ENCODE measurements around the gene NHERF2.

Gene NHERF2

GRCh38 chr16:2056077-2056476 is 29.4 kb downstream of the NHERF2 start:
- no peak overlapping the region for H3K23ac ChIP-seq (ENCODE audit: low read length in 2 of 2)
- H3K36me3 ChIP-seq (ENCODE audit: control insufficient read depth in 1 of 2, insufficient read depth in 2 of 2, low read depth in 1 of 2, low read length in 2 of 2): peaks cover 74 to 84% of the 10 kb centered on the region in 2 experiments
- H3K4me3 ChIP-seq (ENCODE audit: insufficient read depth in 1 of 2, low read depth in 1 of 2, low read length in 2 of 2): no peak overlapping the region
- H3K27ac ChIP-seq (ENCODE audit: low read length, poor library complexity, severe bottlenecking): no peak overlapping the region
- H3K4ac ChIP-seq (ENCODE audit: low read depth in 1 of 2, low read length in 2 of 2): no peak overlapping the region
- H3K9ac ChIP-seq (ENCODE audit: low read length): no peak overlapping the region
- no peak overlapping the region for H4K91ac ChIP-seq (ENCODE audit: low read length)
- no peak overlapping the region for H3K18ac ChIP-seq (ENCODE audit: low read depth in 1 of 2, low read length in 2 of 2)
- no peak overlapping the region for H2AFZ ChIP-seq (ENCODE audit: low read depth, low read length)
- WGBS: 87% methylated on average over 15 of the region's 15 CpGs
- no peaks in the 10 kb centered on the region for H3K9me3 ChIP-seq (ENCODE audit: control insufficient read depth, low read length)
- H2BK5ac ChIP-seq (ENCODE audit: low read depth, low read length, poor library complexity, severe bottlenecking): no peak overlapping the region
- no peak overlapping the region for H3K4me2 ChIP-seq (ENCODE audit: low read length, poor library complexity, severe bottlenecking)
- H3K4me1 ChIP-seq (ENCODE audit: control insufficient read depth, insufficient read depth, low read depth, low read length): peaks cover 52% of the 10 kb centered on the region
- no peak overlapping the region for H2BK12ac ChIP-seq (ENCODE audit: low read length in 2 of 2)
- no peak overlapping the region for H4K8ac ChIP-seq (ENCODE audit: low read length)
- H2BK15ac ChIP-seq (ENCODE audit: low read depth, poor library complexity, severe bottlenecking): no peak overlapping the region
- no peaks in the 10 kb centered on the region for H3K27me3 ChIP-seq (ENCODE audit: control insufficient read depth in 1 of 2, insufficient read depth in 1 of 2, low read length in 2 of 2)
- DNase-seq: no peak
- H3K79me1 ChIP-seq (replicated peaks; ENCODE audit: low read length, poor library complexity, severe bottlenecking): peaks cover 32% of the 10 kb centered on the region
- no peak overlapping the region for H2AK5ac ChIP-seq (ENCODE audit: low read length, severe bottlenecking)
- no peak overlapping the region for H2BK120ac ChIP-seq (ENCODE audit: low read depth, low read length)
- H3K14ac ChIP-seq (ENCODE audit: low read length in 2 of 2): no peak overlapping the region

DNA sequence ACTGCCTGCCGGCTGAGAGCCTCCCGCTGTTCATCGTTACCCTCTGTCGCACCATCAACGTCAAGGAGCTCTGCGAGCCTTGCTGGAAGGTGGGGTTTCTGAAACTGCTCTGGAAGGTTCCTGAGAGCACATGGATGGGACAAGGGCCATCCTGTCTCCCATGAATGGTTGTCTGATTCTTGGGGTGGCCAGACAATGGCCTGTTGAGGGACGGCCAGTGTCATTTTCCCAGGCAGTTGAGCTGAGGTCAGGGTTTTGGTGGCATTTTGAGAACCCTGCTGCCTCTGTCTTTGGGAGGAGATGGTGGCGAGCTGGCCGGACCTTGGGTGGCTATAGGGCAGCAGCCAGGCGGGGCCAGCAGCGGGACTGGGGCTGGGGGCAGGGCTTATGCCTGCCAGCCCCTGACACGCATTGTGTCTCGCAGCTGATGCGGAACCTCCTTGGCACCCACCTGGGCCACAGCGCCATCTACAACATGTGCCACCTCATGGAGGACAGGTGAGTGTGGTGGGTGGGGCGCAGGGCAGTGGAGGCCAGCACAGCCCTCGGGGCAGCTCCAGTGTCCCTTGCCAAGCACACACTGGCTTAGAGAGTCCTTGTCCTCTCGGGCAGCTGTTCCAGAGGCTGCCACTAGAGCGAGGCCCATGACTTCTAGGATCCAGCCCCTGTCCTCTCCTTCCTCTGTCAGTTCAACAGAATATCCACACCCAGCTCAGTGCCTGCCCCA is 30.1 kb downstream of the NHERF2 start:
- no peak for DNase-seq
- H2BK5ac ChIP-seq (ENCODE audit: low read depth, low read length, poor library complexity, severe bottlenecking): no peak overlapping the region
- no peak overlapping the region for H3K18ac ChIP-seq (ENCODE audit: low read depth in 1 of 2, low read length in 2 of 2)
- no peaks in the 10 kb centered on the region for H3K27me3 ChIP-seq (ENCODE audit: control insufficient read depth in 1 of 2, insufficient read depth in 1 of 2, low read length in 2 of 2)
- H2BK12ac ChIP-seq (ENCODE audit: low read length in 2 of 2): no peak overlapping the region
- peaks cover 69 to 84% of the 10 kb centered on the region in 2 experiments for H3K36me3 ChIP-seq (ENCODE audit: control insufficient read depth in 1 of 2, insufficient read depth in 2 of 2, low read depth in 1 of 2, low read length in 2 of 2)
- no peak overlapping the region for H3K9ac ChIP-seq (ENCODE audit: low read length)
- H3K4me3 ChIP-seq (ENCODE audit: insufficient read depth in 1 of 2, low read depth in 1 of 2, low read length in 2 of 2): no peak overlapping the region
- H3K79me1 ChIP-seq (replicated peaks; ENCODE audit: low read length, poor library complexity, severe bottlenecking): peaks cover 31% of the 10 kb centered on the region
- H3K14ac ChIP-seq (ENCODE audit: low read length in 2 of 2): no peak overlapping the region
- peaks cover 52% of the 10 kb centered on the region for H3K4me1 ChIP-seq (ENCODE audit: control insufficient read depth, insufficient read depth, low read depth, low read length)
- H2AFZ ChIP-seq (ENCODE audit: low read depth, low read length): no peak overlapping the region
- no peak overlapping the region for H3K23ac ChIP-seq (ENCODE audit: low read length in 2 of 2)
- no peak overlapping the region for H3K4me2 ChIP-seq (ENCODE audit: low read length, poor library complexity, severe bottlenecking)
- H3K9me3 ChIP-seq (ENCODE audit: control insufficient read depth, low read length): no peaks in the 10 kb centered on the region
- H2BK120ac ChIP-seq (ENCODE audit: low read depth, low read length): no peak overlapping the region
- H2BK15ac ChIP-seq (ENCODE audit: low read depth, poor library complexity, severe bottlenecking): no peak overlapping the region
- H4K8ac ChIP-seq (ENCODE audit: low read length): no peak overlapping the region
- WGBS: 93% methylated on average over 19 of the region's 19 CpGs
- no peak overlapping the region for H3K4ac ChIP-seq (ENCODE audit: low read depth in 1 of 2, low read length in 2 of 2)
- no peak overlapping the region for H4K91ac ChIP-seq (ENCODE audit: low read length)
- H3K27ac ChIP-seq (ENCODE audit: low read length, poor library complexity, severe bottlenecking): no peak overlapping the region
- peak overlapping the region; percentile 16 for H2AK5ac ChIP-seq (ENCODE audit: low read length, severe bottlenecking)

DNA sequence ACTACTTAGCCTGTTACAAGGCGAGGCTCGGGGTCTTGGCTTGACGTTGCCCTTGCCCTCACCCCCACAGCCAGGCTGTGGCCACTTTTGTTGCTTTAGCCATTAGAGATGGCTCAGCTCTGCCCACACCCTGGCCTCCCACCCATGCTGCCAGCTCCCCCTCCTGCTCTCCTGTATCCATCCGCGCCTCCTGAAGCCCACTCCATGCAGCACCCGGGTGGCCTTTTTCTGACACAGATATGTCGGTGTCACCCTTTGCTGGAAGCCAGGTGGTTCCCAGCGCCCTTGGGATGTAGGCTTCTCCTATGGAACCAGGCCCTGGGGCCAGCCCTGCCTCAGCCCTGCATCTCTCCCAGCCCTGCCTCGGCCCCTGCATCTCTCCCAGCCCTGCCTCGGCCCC is 30.7 kb downstream of the NHERF2 start:
- H3K27ac ChIP-seq (ENCODE audit: low read length, poor library complexity, severe bottlenecking): no peak overlapping the region
- H3K4me3 ChIP-seq (ENCODE audit: insufficient read depth in 1 of 2, low read depth in 1 of 2, low read length in 2 of 2): no peak overlapping the region
- no peak overlapping the region for H2BK120ac ChIP-seq (ENCODE audit: low read depth, low read length)
- H2BK5ac ChIP-seq (ENCODE audit: low read depth, low read length, poor library complexity, severe bottlenecking): no peak overlapping the region
- H3K27me3 ChIP-seq (ENCODE audit: control insufficient read depth in 1 of 2, insufficient read depth in 1 of 2, low read length in 2 of 2): no peaks in the 10 kb centered on the region
- H4K8ac ChIP-seq (ENCODE audit: low read length): no peak overlapping the region
- H3K14ac ChIP-seq (ENCODE audit: low read length in 2 of 2): no peak overlapping the region
- no peak overlapping the region for H3K4me2 ChIP-seq (ENCODE audit: low read length, poor library complexity, severe bottlenecking)
- no peak for DNase-seq
- no peak overlapping the region for H4K91ac ChIP-seq (ENCODE audit: low read length)
- H2BK12ac ChIP-seq (ENCODE audit: low read length in 2 of 2): no peak overlapping the region
- H3K18ac ChIP-seq (ENCODE audit: low read depth in 1 of 2, low read length in 2 of 2): no peak overlapping the region
- H2BK15ac ChIP-seq (ENCODE audit: low read depth, poor library complexity, severe bottlenecking): no peak overlapping the region
- H3K4ac ChIP-seq (ENCODE audit: low read depth in 1 of 2, low read length in 2 of 2): no peak overlapping the region
- H2AFZ ChIP-seq (ENCODE audit: low read depth, low read length): no peak overlapping the region
- peaks cover 49% of the 10 kb centered on the region for H3K4me1 ChIP-seq (ENCODE audit: control insufficient read depth, insufficient read depth, low read depth, low read length)
- no peak overlapping the region for H2AK5ac ChIP-seq (ENCODE audit: low read length, severe bottlenecking)
- peaks cover 26% of the 10 kb centered on the region for H3K79me1 ChIP-seq (replicated peaks; ENCODE audit: low read length, poor library complexity, severe bottlenecking)
- no peak overlapping the region for H3K23ac ChIP-seq (ENCODE audit: low read length in 2 of 2)
- no peaks in the 10 kb centered on the region for H3K9me3 ChIP-seq (ENCODE audit: control insufficient read depth, low read length)
- no peak overlapping the region for H3K9ac ChIP-seq (ENCODE audit: low read length)
- WGBS: 96% methylated on average over 10 of the region's 10 CpGs
- peaks cover 66 to 84% of the 10 kb centered on the region in 2 experiments for H3K36me3 ChIP-seq (ENCODE audit: control insufficient read depth in 1 of 2, insufficient read depth in 2 of 2, low read depth in 1 of 2, low read length in 2 of 2)

DNA sequence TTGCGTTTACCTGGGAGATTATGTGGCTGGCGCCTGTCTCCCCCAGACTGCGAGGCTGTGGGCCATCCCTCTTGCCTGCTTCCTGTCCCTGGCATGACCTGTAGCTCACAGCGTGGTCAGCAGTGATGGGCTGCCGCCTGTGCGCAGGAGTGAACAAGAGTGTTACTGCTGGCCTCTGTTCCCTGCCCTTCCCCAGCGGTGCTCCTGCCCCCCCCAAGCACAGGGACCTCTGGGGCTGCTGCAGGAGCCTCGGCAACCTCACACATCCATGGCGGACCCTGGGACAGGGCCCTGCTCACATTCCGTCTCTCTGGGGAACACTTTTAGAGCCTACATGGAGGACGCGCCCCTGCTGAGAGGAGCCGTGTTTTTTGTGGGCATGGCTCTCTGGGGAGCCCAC is 31.7 kb downstream of the NHERF2 start:
- peaks cover 66 to 84% of the 10 kb centered on the region in 2 experiments for H3K36me3 ChIP-seq (ENCODE audit: control insufficient read depth in 1 of 2, insufficient read depth in 2 of 2, low read depth in 1 of 2, low read length in 2 of 2)

More for the DNA sequence above, 31.7 kb downstream of the NHERF2 start:
- no peak overlapping the region for H4K91ac ChIP-seq (ENCODE audit: low read length)
- H3K4me2 ChIP-seq (ENCODE audit: low read length, poor library complexity, severe bottlenecking): no peak overlapping the region
- H3K14ac ChIP-seq (ENCODE audit: low read length in 2 of 2): no peak overlapping the region
- H3K27me3 ChIP-seq (ENCODE audit: control insufficient read depth in 1 of 2, insufficient read depth in 1 of 2, low read length in 2 of 2): no peaks in the 10 kb centered on the region
- peaks cover 39% of the 10 kb centered on the region for H3K4me1 ChIP-seq (ENCODE audit: control insufficient read depth, insufficient read depth, low read depth, low read length)
- H3K27ac ChIP-seq (ENCODE audit: low read length, poor library complexity, severe bottlenecking): no peak overlapping the region
- H3K9me3 ChIP-seq (ENCODE audit: control insufficient read depth, low read length): no peaks in the 10 kb centered on the region
- no peak overlapping the region for H3K23ac ChIP-seq (ENCODE audit: low read length in 2 of 2)
- no peak overlapping the region for H4K8ac ChIP-seq (ENCODE audit: low read length)
- H2BK15ac ChIP-seq (ENCODE audit: low read depth, poor library complexity, severe bottlenecking): no peak overlapping the region
- no peak overlapping the region for H3K9ac ChIP-seq (ENCODE audit: low read length)
- H2AFZ ChIP-seq (ENCODE audit: low read depth, low read length): no peak overlapping the region
- H3K4me3 ChIP-seq (ENCODE audit: insufficient read depth in 1 of 2, low read depth in 1 of 2, low read length in 2 of 2): no peak overlapping the region
- no peak overlapping the region for H2BK12ac ChIP-seq (ENCODE audit: low read length in 2 of 2)
- H2AK5ac ChIP-seq (ENCODE audit: low read length, severe bottlenecking): no peak overlapping the region
- H3K18ac ChIP-seq (ENCODE audit: low read depth in 1 of 2, low read length in 2 of 2): no peak overlapping the region
- H2BK120ac ChIP-seq (ENCODE audit: low read depth, low read length): no peak overlapping the region
- H3K79me1 ChIP-seq (replicated peaks; ENCODE audit: low read length, poor library complexity, severe bottlenecking): peaks cover 21% of the 10 kb centered on the region
- no peak for DNase-seq
- H2BK5ac ChIP-seq (ENCODE audit: low read depth, low read length, poor library complexity, severe bottlenecking): no peak overlapping the region
- H3K4ac ChIP-seq (ENCODE audit: low read depth in 1 of 2, low read length in 2 of 2): no peak overlapping the region
- WGBS: 96% methylated on average over 13 of the region's 13 CpGs
